Inflammatory macrophage (primary cell): ENCODE data around the gene SLC17A9.
A peak's percentile ranks its signal among the peaks of the same experiment; 100 is the strongest.

Source experiments
- DNase-seq, 2 donors: peaks; one replicate each; pipeline ENCODE4 v3.0.0-alpha.2; 2020 to 2022

The SLC17A9 gene

DNA sequence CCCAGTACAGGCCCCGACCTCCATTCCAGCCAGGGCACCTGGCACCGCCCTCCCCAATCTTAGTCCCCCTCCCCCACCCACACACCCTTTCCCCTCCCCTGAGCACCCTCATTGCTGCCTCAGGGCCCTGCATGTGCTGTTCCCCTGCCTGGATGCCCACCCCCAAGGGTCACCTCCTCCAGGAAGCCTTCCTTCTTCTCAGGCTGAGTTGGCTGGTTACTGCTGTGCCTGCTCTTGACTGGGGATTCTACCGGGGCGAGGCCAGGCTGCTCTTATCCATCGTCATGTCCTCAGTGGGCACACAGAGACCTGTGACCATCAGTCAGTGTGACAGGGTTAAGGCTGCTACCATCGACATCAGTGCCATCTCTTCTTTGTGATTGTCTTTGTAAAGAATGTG lies 30.7 kb downstream of the SLC17A9 start:
- DNase-seq, result no peak

DNA sequence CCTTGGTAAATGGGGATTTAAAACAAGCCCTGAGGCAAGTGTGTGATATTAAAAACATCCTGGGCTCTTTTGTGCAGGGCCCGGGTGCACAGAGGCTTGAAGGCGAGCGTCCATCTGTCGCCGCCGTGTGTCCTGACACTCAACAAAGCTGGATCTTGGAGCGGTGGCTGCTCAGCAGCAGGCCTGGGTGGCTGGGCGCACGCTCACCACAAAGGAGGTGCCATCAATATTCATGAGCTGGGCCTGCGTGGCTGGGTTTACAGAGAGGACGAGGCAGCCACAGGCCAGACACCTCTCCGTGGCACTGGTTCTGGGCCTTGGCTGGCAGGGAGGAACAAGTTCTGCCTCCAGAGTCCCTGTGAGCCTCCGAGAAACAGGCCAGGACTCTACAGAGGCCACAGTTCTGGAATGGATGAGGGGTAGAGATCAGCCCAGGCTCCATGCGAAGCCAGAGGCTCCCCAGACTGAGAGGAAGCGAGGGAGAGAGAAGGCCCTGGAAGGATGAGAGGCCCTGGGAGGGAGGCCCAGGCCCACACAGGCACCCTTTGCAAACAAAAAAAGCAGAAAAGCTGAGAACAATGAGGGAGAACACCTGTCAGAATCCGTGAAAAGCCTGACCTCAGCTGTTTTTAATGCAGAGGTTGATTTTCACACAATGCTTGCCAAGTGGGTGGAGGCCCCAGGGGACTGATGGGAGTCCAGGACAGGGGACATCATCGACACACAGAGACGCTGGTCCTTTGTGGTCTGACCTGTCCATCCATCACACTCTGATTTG lies 32.3 kb downstream of the SLC17A9 start:
- DNase-seq, result no peak

DNA sequence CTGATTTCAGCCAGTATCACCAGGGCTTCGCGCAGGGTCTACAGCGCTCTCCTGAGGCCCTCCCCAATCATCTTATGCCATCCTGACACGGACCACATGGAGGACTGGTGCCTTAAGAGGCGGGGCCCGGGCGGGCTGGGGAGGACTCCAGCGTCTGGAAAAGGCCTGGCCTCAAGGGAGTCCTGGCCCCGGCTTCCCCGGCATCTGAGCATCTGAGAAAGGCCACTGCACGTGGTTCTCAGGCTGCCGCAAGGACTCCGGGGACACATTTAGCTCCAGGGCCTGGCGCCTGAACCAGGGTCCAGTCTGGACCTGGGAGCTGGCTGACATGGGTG lies 32.9 kb downstream of the SLC17A9 start:
- DNase-seq, result no peak

DNA sequence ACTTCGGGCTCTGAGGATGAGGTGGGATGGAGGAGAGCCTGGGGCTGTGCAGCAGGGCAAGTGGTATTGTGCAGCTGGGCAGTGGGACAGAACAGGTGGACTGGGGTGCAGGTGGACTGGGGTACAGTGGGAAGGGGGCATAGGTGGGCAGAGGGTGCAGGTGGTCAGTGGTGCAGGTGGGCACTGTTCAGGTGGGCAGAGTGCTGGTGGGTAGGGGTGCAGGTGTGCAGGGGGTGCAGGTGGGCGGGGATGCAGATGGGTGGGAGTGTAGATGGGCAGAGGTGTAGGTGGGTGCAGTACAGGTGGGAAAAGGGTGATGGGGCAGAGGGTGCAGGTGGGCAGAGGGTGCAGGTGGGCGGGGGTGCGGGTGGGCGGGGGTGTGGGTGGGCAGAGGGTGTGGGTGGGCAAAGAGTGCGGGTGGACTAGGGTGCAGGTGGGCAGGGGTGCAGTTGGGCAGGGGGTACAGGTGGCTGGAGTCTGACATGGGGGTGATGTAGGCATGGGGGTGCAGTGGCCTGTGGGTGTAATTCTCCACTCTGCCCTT lies 33.8 kb downstream of the SLC17A9 start:
- DNase-seq, result no peak

DNA sequence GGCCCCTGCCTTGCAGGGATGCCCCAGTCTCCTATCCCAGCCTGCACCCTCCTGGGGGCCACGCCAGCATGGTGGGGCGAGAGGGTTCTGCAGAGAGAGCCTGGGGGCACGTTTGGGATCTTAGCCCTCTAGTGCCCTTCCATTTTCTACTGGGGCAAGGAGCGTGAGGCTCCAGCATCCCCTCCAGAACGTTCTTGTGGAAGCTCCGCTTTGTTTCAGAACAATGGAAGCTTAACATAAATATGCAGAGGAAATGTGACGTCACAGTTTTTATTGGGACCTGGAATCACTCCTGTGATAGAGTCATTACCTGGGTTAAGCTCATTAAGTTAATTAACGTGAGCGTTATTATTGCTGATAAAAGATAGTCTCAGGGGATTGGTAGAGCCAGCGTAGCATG lies 34.6 kb downstream of the SLC17A9 start:
- DNase-seq, result no peak

DNA sequence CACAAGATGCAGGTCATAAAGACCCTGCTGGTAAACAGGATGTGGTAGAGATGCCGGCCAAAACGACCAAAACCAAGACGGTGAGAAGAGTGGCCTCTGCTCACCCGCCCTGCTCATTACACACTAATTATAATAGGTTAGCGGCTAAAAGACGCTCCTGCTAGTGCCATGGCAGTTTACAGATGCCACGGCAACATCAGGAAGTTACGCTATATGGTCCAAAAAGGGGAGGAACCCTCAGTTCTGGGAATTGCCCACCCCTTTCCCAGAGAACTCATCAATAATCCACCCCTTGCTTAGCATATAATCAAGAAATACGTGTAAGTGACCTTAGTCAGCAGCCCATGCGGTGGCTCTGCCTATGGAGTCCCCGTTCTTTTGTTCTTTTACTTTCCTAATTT lies 36.7 kb downstream of the SLC17A9 start:
- peak in 1 of 2 donors; percentile 25 for DNase-seq

DNA sequence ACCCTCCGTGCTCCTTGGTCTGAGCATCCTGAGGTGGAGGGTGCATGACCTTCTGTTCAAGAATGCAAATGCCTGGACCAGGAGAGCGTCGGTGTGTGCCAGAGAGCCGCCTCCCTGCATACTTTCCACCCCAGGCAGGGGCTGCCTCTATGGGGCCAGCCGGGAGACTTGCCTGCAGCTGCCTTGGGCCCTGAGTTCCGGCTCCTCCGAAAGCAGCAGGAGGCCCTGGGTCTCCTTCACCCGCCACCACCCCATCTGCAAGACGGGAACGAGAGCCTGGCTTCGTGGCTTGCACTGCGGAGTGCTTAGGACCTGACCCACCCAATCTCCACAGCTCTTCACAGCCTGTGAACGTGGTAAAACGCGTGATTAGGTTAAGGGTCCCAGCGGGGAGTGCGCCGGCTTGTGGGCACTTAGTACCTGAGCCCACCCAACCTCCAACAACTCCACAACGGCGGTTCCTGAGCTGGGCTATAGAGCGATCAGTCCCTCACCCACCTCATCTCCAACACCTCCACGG lies 37.9 kb downstream of the SLC17A9 start:
- no peak for DNase-seq

DNA sequence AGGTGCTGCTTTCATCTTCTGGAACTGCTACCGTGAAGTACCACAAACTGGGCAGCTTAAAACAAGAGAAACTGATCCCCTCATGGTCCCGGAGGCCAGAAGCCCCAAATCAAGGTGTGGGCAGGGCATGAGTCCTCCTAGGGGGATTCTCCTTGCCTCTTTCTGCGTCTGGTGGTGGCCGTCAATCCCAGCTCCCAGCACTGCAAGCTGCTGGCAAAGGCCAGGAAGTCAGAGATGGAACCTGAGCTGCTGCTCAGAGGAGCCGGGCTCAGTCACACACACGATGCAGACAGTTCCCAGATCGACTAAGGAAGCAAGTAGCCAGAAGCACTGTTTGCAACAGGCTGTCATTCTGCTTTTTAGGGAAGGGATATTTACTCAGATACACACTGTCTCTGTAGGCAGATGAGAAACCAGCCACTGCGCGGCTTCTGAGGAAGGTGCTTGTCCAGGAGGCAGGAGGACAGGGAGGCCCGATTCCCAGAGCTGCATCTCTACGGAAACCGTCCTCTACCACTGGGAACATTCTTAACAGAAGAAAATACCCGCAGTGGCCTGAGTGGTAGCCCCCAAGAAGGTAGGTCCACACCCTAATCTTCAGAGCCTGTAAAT lies 38.8 kb downstream of the SLC17A9 start:
- DNase-seq, result no peak

DNA sequence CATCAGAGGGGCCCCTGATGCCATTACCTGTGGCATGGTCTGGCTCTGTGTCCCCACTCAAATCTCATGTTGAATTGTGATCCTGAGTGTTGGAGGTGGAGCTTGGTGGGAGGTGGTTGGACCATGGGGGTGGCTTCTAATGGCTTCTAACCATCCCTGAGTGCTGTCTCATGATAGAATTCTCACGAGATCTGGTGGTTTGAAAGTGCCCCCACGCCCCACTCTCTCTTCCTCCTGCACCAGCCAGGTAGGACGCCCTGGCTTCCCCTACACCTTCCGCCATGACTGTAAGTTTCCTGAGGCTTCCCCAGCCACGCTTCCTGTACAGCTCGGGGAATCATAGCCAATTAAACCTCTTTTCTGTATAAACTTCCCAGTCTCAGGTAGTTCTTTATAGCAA lies 39.4 kb downstream of the SLC17A9 start:
- DNase-seq, result no peak

DNA sequence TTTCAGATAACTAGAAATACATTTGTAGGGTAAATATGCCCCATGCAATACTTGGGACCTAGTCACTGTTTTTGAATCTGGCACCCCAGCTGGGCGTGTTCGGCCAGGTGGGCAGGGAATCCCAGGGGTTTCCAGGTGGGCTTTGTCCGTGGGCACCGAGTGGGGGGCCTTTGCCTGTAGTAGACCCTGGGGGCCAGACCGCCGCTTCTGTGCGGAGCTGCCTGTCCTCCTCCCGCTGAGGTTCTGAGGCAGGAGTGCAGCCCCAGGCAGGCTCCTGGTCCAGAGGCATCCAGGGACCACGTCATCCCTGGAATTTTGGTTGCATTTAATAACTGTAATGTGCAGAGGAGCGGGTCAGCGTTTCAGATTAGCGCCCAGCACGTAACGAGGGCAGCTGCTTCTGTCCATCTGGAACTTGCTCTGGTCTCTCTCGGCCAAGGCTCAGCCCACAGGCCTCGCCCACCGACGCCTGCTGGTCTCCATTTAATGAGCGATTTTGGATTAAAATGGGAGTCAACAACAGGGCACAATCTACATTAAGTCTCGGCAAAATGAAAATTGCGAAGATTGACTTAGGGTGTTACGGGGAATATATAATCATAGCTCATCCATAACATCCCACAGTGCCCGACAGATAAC lies 41.5 kb downstream of the SLC17A9 start:
- no peak for DNase-seq

DNA sequence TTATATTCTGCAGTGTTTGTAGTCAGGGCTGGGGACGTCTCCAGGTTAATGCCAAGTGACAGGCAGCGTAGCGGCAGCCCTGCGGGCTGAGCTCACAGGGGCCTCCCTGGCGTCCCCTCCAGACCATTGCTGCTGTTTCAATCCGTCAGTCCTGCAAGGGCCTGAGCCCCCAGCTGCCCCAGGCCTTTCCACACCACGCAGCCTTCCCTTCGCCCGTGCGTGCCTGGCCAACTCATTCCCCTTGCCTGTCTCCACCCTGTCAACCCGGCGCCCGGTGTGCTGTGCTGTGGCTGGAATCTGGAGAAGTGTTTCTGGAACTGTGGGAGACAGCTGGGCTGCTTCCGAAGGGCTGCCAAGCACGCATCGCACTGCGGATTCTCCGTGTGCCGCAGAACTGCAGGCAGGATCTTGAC lies 42.4 kb downstream of the SLC17A9 start:
- DNase-seq, result no peak

DNA sequence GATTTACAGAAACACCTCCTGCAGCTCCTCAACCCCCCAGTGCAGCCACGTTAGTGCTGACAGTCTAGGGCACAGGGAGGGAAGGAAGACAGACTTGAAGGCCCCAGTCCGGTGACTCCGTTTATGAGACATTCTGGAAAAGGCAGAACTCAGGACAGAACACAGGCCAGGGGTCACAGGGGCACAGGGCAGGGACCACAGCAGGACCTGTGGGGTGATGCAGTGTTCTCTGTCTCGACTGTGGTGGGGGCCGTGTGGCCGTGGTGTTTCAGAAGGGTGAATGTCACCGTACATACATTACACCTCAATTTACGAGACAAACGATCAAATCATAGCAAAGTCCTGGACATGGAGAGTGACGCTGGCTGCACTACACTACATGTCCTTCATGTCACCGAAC lies 43.0 kb downstream of the SLC17A9 start:
- DNase-seq, result no peak

DNA sequence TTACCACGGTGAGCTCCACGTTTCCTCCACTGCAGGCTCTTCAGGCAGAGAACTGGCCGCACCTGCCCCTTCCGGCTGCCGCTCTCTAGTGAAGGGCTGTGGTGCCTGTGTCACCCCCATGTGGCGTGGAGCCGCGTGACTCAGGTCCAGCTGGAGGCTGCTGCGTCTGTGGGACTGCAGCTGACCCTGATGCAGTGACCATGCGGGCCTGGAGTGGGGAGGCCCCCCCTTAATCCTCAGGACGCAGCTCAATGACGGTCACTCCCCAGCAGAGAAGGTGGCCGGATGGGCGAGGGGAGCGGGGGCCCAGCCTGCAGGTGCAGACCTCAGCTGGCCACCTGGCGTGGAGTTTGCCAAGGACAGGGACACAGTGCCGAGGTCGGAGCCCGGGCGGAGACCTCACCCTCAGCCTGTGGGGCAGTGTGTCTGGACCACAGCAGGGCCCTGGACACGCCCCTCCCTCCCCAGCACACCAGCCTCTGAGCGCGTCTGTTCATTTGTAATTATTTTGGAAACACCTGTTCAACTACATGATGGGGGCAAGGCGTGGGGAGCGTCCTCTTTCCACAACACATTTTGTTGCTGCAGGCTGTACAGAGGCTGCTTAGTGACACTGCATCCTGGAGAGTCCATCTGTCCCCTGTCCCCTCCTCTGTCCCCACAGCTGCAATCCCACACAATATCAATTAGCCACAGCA lies 43.5 kb downstream of the SLC17A9 start:
- no peak for DNase-seq

DNA sequence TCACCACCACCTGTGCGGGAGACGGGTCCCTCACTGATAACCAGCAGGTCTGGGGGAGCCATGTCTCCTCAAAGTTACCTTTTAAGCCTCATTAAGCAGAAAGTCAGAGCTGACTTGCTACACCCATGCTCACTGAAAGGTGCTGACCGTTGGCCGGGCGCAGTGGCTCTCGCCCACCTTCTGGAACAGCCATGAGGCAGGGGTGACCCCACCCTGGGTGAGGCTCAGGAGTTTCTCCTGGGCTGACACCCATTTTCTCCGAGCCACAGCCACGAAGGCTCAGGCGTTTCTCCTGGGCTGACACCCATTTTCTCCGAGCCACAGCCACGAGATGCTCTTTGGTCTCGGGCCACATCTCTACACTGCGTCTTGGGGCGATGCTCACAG lies 44.1 kb downstream of the SLC17A9 start:
- DNase-seq, result no peak

DNA sequence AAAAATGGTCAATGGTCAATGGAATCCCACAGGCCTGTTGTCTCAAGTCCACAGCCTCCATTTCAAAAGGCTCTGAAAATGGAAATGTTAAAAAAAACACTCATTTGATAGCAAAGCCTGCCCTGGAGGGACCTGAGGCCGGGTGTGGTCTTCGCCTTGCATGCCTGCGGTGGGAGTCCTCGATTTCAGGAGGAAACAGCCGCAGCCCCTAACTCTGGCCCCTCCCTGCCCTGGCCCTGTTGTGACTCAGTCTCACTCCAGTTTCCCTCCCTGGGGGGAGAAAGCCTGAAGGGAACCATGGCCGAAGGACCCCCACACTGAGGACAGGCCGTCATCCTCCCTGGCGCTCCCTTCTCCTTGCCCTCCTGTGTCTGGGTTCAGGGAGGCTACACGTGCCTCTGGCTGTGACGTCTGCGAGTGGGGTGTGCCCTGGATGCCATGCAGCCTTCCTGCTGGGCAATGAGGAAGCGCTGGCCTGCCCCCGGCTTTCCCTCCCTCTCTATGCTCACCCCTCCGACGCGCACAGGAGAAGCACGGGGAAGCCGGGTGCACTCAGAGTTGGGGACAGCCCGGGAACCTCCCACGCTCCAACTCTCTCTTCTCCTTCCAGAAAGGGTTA lies 45.0 kb downstream of the SLC17A9 start:
- peak; percentile 84 to 85 for DNase-seq

DNA sequence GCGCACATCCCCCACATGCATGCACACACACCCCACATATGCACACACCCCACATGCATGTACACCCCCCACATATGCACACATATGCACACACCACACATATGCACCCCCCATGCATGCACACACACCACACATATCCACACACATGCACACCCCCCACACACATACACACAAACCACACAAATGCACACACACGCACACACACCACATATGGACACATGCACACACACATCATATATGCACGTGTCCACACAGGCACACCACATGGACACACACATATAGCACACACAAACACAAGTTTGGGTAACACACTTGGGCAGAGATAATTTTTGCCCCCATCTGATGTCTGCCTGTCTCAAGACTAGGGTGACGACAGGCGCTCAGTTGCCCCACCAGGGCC lies 45.9 kb downstream of the SLC17A9 start:
- DNase-seq, result no peak

DNA sequence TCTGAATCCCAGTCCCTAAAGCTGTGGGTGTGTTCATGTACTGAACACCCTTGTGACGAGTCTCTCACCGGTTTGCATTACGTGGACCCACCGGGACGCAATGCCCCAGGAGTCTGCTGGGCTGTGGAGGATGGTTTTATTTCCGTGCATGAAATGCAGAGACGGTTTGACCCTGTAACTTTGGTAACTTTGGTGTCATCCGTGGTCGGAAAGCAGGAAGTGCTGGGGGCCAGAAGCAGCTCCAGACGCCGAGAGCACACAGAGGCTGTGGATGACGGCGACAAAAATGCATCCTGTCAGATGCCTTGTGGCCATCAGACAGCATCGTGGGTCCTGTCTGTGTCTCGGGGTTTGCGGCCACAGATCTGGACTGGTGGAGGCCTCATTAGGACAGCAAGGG lies 47.1 kb downstream of the SLC17A9 start:
- DNase-seq, result no peak

DNA sequence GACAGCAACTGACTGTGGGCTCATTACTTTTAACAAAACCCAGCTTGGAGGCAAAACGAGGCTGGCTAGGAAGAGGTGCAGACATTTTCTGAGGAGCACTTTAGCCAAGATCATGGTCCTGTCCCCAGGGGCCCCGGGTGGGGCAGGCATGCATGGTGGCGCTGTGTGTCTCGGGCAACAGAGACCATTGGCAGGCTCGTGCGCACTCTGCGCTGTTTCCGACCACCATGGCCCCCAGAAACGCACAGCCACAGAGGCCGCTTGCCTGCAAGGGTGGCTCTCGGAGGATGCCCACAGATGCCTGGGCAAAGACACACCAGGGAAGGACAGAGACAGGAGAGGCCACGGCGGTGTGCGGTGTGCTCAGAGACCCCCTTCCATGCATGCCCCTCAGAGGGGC lies 47.5 kb downstream of the SLC17A9 start:
- DNase-seq, result no peak

DNA sequence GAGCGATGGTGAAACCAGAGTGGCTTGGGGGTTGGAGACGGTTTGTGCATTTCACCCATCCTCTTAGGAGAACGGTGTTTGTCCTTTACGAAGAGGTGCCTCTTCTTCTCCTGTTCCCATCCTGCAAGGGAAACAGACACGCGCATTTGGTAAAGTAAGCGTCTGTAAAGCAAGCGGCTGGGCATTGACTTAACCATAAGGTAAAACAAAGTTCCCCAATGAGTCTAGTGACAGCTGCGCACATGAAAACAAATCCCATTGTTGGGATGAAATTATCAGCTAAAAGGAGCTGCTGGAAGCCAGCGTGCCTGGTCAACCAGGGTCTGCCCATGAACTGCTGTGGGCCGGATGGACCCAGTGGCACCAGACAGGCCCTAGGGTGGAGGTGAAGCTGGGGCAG lies 48.4 kb downstream of the SLC17A9 start:
- DNase-seq, result no peak

DNA sequence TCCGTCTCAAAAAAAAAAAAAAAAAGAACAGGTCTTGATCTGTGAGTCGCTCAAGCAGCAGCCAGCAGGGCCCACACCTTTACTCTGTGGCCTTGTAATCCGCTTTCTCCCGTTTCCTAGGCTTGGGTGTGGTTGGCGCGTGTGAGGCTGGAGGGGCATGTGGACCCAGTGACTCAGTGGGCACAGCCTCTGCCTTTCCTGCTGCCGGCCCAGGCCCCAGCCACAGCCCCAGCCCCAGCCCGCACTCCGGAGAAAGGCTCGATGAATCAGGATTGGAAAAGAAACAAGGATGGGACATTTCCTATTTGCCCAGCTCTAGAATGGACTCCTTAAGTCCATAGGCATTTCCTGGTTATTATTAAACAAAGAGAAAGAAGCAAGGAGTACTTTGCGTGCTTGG lies 50.0 kb downstream of the SLC17A9 start:
- DNase-seq, result no peak

DNA sequence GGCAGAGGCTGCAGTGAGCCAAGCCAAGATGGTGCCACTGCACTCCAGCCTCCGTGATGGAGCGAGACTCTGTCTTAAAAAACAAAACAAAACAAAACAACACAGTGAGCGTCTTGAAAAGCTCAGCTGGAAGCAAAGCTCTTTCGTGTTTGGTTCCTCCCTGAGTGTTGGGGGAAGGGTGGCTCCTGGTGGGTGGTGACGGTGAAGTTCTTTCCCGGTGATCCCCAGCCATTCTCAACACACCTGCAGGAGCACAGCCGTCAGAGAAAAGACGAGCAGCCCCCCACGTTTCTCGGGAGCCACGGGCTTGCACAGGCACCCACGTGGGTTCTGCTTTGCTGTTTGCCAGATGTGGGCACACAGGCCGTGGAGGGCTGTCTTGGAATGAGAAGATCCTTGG lies 51.0 kb downstream of the SLC17A9 start:
- DNase-seq, result no peak

DNA sequence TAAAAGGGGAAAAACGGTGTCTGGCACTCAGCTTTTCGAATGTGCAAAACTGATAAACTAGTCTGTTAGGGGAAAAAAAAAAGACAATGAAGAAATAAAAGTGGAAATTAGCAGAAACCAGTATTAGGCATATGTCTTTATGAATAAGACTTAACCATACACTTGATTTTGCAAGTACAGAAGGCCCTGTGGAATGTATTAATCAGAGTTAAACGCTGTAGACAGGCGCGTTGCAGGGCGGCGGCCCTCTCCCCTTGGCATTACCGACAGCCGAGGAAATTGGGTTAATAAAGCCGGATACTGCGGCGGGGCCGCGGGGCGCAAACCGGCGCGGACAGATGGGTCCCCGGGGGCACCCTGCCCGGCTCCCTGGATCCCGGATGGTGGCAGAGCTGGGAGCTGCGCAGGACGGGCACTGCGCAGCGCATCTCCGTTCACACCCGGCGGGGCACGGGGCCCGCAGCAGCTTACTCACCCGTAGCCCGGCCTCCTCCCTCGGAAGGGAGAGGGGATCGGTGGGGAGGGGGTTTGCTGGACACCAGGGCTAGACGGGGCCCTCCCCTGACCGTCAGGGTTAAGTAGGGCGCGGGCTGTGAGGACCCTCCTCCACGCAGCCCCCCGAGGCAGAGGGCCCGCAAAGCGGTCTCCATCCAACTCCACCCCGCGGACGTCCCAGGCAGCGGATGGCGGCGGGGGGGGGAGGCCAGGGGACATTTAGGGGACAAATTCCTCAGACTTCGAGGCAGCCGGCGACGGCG lies 52.3 kb downstream of the SLC17A9 start:
- no peak for DNase-seq
